DOHH2 (cell line): ENCODE results near the gene RBMS3.

ENCODE experiments used
- H3F3A ChIP-seq: fragments of 200-600 bp; sonication (generic), shearing (Covaris generic); 2 replicates; pipeline ENCODE4 v1.6.0; 2016; ENCODE audit warnings: antibody characterized with exemption, mild to moderate bottlenecking; ENCODE audit not compliant: control insufficient read depth, insufficient read depth
- H3K27ac ChIP-seq: fragments of 200-600 bp; sonication (generic); 2 replicates; pipeline ENCODE4 v1.5.1; 2014; ENCODE audit warnings: low read depth, mild to moderate bottlenecking, low read length, moderate library complexity
- H3K27me3 ChIP-seq: fragments of 200-600 bp; sonication (generic); 2 replicates; pipeline ENCODE4 v1.6.1; 2014; ENCODE audit warnings: mild to moderate bottlenecking, low read length, mixed read lengths; ENCODE audit not compliant: control insufficient read depth
- H3K36me3 ChIP-seq: fragments of 200-600 bp; sonication (generic); 2 replicates; pipeline ENCODE4 v1.6.1; 2014; ENCODE audit warnings: mild to moderate bottlenecking, low read length, moderate library complexity, mixed read lengths; ENCODE audit not compliant: control insufficient read depth
- H3K4me1 ChIP-seq: fragments of 200-600 bp; sonication (generic); 2 replicates; pipeline ENCODE4 v1.6.1; 2014; ENCODE audit warnings: mild to moderate bottlenecking, low read length, mixed read lengths; ENCODE audit not compliant: control insufficient read depth
- H3K4me2 ChIP-seq: fragments of 200-600 bp; sonication (generic); 2 replicates; pipeline ENCODE4 v1.6.0; 2014; ENCODE audit warnings: mild to moderate bottlenecking, low read length, moderate library complexity
- H3K4me3 ChIP-seq: fragments of 200-600 bp; sonication (generic); 2 replicates; pipeline ENCODE4 v1.5.1; 2014; ENCODE audit warnings: mild to moderate bottlenecking, low read length, mixed read lengths
- H3K79me2 ChIP-seq: fragments of 200-600 bp; sonication (generic); 2 replicates; pipeline ENCODE4 v1.6.1; 2014; ENCODE audit warnings: mild to moderate bottlenecking, low read length, mixed read lengths; ENCODE audit not compliant: control insufficient read depth
- H3K9me2 ChIP-seq: fragments of 200-600 bp; sonication (generic); replicated peaks from 2 replicates; pipeline ENCODE4 v1.6.1; 2014; ENCODE audit warnings: mild to moderate bottlenecking, low read length, mixed read lengths; ENCODE audit not compliant: control insufficient read depth
- H3K9me3 ChIP-seq: fragments of 200-600 bp; sonication (generic); 2 replicates; pipeline ENCODE4 v1.6.1; 2014; ENCODE audit warnings: antibody characterized with exemption, low read length, mixed read lengths; ENCODE audit not compliant: control insufficient read depth, insufficient read depth
- H4K20me1 ChIP-seq: fragments of 200-600 bp; sonication (generic); 2 replicates; pipeline ENCODE4 v1.6.0; 2014; ENCODE audit warnings: low read depth, mild to moderate bottlenecking, antibody characterized with exemption, low read length, moderate library complexity; ENCODE audit not compliant: control insufficient read depth, insufficient read depth
- CTCF ChIP-seq: fragments of 200-600 bp; sonication (generic); IDR thresholded peaks from one replicate; pipeline ENCODE4 v1.5.1; 2014; ENCODE audit warnings: antibody characterized with exemption, mild to moderate bottlenecking, low read depth, low read length; ENCODE audit not compliant: poor library complexity, severe bottlenecking
- EZH2phosphoT487 ChIP-seq: fragments of 200-600 bp; sonication (generic); IDR thresholded peaks from 2 replicates; pipeline ENCODE4 v1.6.1; 2017; ENCODE audit warnings: borderline replicate concordance, mild to moderate bottlenecking, antibody characterized with exemption, low read length, moderate library complexity, mixed read lengths

Gene RBMS3

GRCh38 chr3:29486917-29487316 is 206.0 kb downstream of the RBMS3 start:
- Histone ChIP-seq H3K9me3 (no peaks in the 10 kb centered on the region), H3F3A (no peaks in the 10 kb centered on the region), H3K4me1 (peaks cover 17% of the 10 kb centered on the region), H4K20me1 (no peaks in the 10 kb centered on the region), H3K4me2 (no peak overlapping the region), H3K4me3 (no peak overlapping the region), H3K27ac (no peak overlapping the region), H3K36me3 (no peaks in the 10 kb centered on the region), H3K79me2 (no peaks in the 10 kb centered on the region), H3K9me2 (no peaks in the 10 kb centered on the region), H3K27me3 (no peaks in the 10 kb centered on the region)
- TF ChIP-seq CTCF = no peak
- TF ChIP-seq EZH2phosphoT487 = no peak

GRCh38 chr3:29488922-29489321 is 208.1 kb downstream of the RBMS3 start:
- H3K27me3 ChIP-seq = no peaks in the 10 kb centered on the region
- H3F3A ChIP-seq = peaks cover 4% of the 10 kb centered on the region; the same call in 1 of the 2 replicates
- no peak overlapping the region for H3K4me3 ChIP-seq
- H3K4me2 ChIP-seq = no peak overlapping the region
- no peaks in the 10 kb centered on the region for H3K36me3 ChIP-seq
- no peaks in the 10 kb centered on the region for H3K9me3 ChIP-seq
- no peaks in the 10 kb centered on the region for H3K9me2 ChIP-seq
- H3K27ac ChIP-seq = no peak overlapping the region
- no peaks in the 10 kb centered on the region for H4K20me1 ChIP-seq
- no peak for TF ChIP-seq EZH2phosphoT487
- no peak for TF ChIP-seq CTCF
- no peaks in the 10 kb centered on the region for H3K79me2 ChIP-seq
- H3K4me1 ChIP-seq = peaks cover 24% of the 10 kb centered on the region

- no peak for TF ChIP-seq EZH2phosphoT487
- no peak for TF ChIP-seq CTCF
- peaks cover 25% of the 10 kb centered on the region for H3K4me1 ChIP-seq
- no peaks in the 10 kb centered on the region for H3K9me3 ChIP-seq
- no peaks in the 10 kb centered on the region for H4K20me1 ChIP-seq
- H3K27ac ChIP-seq = no peak overlapping the region
- no peaks in the 10 kb centered on the region for H3K79me2 ChIP-seq
- H3K36me3 ChIP-seq = no peaks in the 10 kb centered on the region
- H3K4me3 ChIP-seq = no peak overlapping the region
- no peaks in the 10 kb centered on the region for H3K27me3 ChIP-seq
- H3K9me2 ChIP-seq = no peaks in the 10 kb centered on the region
- peaks cover 4% of the 10 kb centered on the region; the same call in 1 of the 2 replicates for H3F3A ChIP-seq
- H3K4me2 ChIP-seq = no peak overlapping the region
These were observed 212.2 kb downstream of the RBMS3 start for GRCh38 chr3:29493109-29493508.
